Cardiac septum (tissue), 1 donor: ENCODE measurements around the gene PRKRA. TPM values are rescaled to one million over a fixed set of nuclear protein-coding genes. Genes with fewer than 3 reads are reported as not detected.

Experiments used
- DNase-seq: peaks from one replicate; pipeline ENCODE4 v3.0.0-alpha.2; 2020; ENCODE audit warnings: low spot score
- intact Hi-C: fragments of 100-400 bp; cut with DNase I; formaldehyde crosslinking; loops from one replicate; pipeline ENCODE4 v1.14.0; 2022
- total RNA-seq: library from RNA; stranded (reverse); fragmentation: NEBNext Ultra II Directional; extraction: Animal tissue kit (Norgen Biotek cat#: 25700); gene quantifications from one replicate; pipeline ENCODE4 v1.2.1, GENCODE V29; 2021
- donor health status: DM: no; HTN: no; CAD: no.

PRKRA gene
- total RNA-seq, 1 donor from 2014 or later: 46.7 TPM

DNA sequence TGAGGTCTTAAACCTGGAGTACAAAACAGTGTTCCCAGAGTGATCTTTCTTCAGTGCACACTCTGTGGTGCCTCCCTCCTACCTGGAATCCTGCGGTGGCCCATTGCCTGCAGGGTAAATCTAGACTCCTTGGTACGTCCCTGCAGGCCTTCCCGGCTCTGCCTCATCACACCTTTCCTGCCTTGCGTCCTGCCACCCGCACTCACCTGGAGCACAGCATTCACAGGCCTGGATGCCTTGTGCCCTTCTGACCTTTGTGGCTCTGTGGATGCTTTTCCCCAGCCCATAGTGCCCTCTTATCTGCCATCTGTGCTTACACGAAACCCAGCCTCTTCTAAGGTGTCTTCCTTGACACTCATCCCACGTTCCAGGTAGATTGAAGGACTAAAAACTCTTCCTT, 62.7 kb downstream of the PRKRA start:
- no peak for DNase-seq
- intact Hi-C loops: no loop called here

DNA sequence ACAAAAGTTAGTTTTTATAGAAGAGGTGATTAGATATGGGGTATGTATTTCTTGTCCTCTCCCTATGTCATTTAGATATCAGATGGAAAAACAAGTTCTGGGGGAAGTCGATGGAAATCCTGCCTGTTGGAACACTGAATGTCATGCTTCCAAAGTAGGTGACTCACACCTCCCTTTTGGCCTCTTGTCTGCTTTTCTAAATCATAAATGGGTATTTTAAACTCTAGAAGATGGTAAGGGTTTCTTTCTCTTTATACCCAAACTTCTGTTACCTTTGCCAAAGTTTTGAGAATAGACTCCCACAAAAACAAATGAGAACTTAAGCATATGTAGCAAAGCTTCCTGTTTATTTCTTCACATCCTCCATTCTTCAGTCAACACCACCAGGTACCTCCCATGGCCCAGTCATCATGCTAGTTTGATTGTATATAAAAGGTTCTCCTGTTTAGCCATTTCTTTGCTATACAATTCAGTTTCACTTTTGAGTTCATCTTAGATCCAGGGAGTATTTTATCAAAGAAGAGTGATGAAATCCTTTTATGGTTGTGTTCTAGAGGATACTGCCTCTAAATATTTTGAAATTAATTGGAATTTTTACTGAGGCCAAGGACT, 63.9 kb downstream of the PRKRA start:
- DNase-seq: no peak
- intact Hi-C loops: no loop called here

DNA sequence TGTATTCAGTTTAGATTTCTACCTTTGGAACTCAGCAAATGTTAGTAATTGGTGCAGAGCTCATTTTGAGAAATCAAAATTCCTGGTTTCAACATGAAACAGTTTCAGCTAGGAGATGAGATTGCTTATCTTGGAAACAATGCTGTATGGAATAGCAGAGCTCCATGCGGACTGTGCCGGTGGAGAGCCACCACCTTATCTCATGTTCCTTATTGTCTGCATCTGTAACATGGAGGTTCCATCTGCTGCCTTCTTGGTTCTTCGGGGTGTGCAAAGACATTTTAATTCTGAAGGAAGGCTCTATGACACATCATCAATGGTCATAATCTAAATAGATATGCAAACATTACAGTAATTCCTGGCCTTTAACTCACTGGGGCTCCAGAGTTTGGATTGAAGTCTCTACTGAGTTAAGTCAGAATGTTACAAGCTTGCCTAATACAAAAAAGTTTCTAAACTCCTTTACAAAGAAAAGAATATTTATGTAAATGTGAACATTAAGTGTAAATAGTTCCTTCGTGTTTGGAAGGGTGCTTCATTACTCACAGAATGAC, 65.3 kb downstream of the PRKRA start:
- intact Hi-C loops: no loop called here
- DNase-seq: no peak

DNA sequence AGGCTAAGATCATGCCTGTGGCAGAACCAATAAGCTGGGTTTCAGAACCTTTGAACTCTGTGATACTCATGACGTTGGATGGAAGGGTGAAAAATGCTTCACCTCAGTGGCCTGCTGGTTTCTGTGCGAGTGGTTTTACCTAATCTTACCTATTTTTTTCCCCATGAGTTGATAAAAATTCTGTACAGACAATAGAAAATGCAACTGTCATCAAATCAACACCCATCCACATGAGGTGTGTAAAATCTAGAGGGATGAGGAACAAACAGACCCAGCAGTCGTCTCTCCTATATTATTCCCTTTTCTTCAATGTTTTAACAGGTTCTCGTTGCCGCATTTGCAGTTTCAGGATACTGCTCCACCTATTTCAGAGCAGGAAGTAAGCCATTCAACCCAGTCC, 67.3 kb downstream of the PRKRA start:
- no peak for DNase-seq
- intact Hi-C loops: no loop called here

Other genes with a start within 250 kb of the PRKRA start
- gene PJVK, start 203 bp upstream of the PRKRA start, total RNA-seq: 1.6 TPM
- 6.5 TPM for gene FKBP7, start 27.4 kb upstream of the PRKRA start, total RNA-seq
- gene PLEKHA3, start 29.3 kb upstream of the PRKRA start, total RNA-seq: 44.3 TPM